Cardiac fibroblast (primary cell): Measurements from ENCODE around the gene TBC1D17.

ENCODE experiments used
- DNase-seq, 2 donors: peaks; one replicate each; pipeline versions ENCODE4 v3.0.0 to v3.0.0-alpha.2; 2010; ENCODE audit warnings: low read depth in 2 of 2
- H3K4me3 ChIP-seq, 2 donors: replicated peaks in 1 of 2; 1 replicate in 1 of 2; 2 replicates in 1 of 2; pipeline ENCODE4 v1.5.1; 2011; ENCODE audit warnings: low read depth in 2 of 2, low read length in 2 of 2, mild to moderate bottlenecking in 2 of 2, moderate library complexity in 1 of 2
- TF ChIP-seq, protein P1 (sequence below): IDR thresholded peaks from one replicate; pipeline ENCODE4 v1.5.1; 2011; ENCODE audit warnings: low read depth, mild to moderate bottlenecking, low read length, inconsistent platforms

The TBC1D17 gene

DNA sequence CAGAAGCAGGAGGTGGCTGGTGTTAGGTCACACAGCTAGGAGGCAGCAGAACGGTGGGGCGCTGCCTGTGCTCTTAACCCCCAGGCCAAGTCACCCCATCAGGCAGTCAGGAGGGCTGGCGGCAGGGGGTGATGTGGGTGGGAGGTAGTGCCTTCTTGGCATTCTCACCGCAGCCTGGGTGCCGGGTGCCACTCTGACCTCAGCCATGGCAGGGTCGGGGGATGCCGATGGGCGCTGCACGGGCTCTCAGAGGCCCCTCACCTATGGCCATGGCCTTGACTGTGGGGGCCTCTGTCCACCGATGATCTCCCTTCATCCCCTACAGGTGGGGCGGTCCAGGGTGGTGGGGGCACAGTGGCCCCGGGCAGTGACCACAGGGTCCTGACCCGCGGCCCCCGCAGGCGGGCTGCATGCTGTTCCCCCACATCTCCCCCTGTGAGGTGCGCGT lies 20.9 kb upstream of the TBC1D17 start:
- no peak for DNase-seq
- TF ChIP-seq, protein P1, sequence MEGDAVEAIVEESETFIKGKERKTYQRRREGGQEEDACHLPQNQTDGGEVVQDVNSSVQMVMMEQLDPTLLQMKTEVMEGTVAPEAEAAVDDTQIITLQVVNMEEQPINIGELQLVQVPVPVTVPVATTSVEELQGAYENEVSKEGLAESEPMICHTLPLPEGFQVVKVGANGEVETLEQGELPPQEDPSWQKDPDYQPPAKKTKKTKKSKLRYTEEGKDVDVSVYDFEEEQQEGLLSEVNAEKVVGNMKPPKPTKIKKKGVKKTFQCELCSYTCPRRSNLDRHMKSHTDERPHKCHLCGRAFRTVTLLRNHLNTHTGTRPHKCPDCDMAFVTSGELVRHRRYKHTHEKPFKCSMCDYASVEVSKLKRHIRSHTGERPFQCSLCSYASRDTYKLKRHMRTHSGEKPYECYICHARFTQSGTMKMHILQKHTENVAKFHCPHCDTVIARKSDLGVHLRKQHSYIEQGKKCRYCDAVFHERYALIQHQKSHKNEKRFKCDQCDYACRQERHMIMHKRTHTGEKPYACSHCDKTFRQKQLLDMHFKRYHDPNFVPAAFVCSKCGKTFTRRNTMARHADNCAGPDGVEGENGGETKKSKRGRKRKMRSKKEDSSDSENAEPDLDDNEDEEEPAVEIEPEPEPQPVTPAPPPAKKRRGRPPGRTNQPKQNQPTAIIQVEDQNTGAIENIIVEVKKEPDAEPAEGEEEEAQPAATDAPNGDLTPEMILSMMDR, result no peak

DNA sequence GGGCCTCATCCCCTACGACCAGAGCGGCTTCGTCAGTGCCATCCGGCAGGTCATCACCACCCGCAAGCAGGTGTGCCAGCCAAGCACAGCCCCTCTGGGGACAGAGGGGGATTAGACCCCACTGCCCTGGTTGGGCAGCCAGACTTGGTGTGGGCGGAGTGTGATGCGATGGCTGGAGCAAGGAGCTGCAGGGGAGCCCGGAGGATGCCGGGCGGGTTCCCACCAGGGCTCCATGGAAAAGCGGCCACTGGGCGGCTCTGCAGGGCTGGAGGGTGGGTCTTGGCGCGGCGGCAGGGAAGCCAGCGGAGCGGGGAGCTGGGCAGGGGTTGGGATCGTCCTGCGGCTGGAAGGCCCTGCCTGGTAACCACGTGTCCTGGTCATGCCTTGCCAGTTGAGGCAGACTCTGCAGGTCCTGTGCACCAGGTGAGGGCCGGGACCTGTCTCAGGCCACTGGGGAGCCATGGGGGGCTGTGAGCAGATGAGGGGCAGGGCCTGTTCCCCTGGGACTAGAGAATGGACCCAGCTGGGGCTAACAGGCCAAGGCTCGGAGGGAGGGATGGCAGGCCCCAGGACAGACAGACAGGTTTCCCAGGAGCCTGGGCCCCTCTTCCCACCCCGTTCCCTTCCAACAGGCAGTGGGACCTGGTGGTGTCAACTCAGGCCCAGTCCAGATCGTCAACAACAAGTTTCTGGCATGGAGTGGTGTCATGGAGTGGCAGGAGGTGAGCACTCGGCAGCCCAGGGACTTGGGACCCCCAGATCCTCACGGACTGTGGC lies 20.3 kb upstream of the TBC1D17 start:
- DNase-seq, result no peak
- TF ChIP-seq, protein P1, result no peak
- H3K4me3 ChIP-seq, result no peak overlapping the region

More for the DNA sequence above, 20.9 kb upstream of the TBC1D17 start:
- no peak overlapping the region for H3K4me3 ChIP-seq

DNA sequence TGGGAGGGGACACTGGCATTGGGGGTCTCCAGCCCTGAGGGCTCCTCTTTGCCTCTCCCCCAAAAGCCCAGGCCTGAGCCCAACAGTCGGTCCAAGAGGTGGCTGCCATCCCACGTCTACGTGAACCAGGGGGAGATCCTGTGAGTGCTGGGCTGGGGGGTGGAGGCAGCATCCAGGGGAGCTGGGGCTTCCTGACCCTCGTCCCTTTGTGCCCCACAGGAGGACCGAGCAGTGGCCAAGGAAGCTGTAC lies 19.7 kb upstream of the TBC1D17 start:
- H3K4me3 ChIP-seq, result no peak overlapping the region
- no peak for DNase-seq
- TF ChIP-seq, protein P1, result no peak

DNA sequence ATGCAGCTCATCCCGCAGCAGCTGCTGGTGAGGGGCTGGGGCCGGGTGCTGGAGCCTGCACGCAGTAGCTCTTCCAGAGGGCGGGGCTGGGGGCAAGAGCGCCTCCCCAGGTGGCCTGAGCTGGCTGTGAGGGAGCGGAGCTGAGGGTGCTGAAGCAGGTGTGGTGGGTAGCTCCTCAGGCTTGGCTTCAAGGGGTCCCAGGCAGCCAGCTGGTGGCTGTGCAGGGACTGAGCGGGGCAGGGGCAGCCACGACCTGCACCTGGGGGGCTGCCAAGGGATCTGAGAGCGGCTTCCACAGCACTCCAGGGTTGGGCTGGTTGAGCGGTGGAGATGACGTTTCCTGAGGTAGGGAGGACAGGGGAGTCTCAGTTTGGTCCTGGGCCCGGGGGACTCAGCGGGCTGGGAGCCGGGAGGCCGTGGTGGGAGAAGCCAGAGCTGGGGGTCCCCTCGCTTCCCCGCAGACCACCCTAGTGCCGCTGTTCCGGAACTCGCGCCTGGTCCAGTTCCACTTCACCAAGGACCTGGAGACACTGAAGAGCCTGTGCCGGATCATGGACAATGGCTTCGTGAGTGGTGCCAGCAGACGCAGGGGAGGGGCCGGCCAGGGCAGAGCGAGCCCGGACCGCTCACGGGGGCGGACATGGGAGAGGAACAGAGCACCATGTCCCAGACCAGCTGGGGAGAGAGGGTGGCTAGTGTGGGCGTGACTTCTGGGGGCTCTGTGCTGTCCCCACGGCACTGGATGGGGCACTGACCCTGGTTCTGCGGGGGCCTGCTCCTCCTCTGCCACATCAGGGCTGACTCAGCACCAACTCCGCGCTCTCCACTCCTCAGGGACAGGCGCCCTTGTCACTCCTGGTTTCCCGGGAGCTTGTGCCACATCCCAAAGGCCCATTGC lies 19.2 kb upstream of the TBC1D17 start:
- no peak for DNase-seq
- TF ChIP-seq, protein P1, result no peak
- H3K4me3 ChIP-seq, result no peak overlapping the region

DNA sequence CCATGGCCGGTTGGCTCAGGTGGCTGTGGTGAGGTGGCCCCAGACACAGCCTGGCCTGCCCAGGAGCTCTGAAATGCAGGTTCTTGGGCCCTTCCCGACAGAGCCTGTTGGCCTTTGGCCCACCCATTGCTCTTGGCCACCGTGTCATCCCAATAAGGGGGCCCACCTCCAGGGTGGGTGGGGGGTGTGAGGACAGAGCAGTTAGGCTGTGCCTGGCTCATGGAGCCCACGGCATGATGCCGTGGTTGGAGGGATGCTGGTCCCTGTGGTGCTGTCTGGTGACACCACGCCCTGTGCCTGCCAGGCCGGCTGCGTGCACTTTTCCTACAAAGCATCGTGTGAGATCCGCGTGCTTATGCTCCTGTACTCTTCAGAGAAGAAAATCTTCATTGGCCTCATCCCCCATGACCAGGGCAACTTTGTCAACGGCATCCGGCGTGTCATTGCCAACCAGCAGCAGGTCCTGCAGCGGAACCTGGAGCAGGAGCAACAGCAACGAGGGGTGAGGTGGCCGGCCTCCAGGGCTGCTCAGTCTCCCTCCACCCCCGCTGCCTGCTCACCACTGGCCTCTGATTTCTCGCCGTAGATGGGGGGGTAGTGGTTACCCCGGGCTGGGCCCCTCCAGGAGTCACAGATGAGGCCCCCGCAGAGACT lies 17.7 kb upstream of the TBC1D17 start:
- TF ChIP-seq, protein P1, result no peak
- H3K4me3 ChIP-seq, result no peak overlapping the region
- no peak for DNase-seq

DNA sequence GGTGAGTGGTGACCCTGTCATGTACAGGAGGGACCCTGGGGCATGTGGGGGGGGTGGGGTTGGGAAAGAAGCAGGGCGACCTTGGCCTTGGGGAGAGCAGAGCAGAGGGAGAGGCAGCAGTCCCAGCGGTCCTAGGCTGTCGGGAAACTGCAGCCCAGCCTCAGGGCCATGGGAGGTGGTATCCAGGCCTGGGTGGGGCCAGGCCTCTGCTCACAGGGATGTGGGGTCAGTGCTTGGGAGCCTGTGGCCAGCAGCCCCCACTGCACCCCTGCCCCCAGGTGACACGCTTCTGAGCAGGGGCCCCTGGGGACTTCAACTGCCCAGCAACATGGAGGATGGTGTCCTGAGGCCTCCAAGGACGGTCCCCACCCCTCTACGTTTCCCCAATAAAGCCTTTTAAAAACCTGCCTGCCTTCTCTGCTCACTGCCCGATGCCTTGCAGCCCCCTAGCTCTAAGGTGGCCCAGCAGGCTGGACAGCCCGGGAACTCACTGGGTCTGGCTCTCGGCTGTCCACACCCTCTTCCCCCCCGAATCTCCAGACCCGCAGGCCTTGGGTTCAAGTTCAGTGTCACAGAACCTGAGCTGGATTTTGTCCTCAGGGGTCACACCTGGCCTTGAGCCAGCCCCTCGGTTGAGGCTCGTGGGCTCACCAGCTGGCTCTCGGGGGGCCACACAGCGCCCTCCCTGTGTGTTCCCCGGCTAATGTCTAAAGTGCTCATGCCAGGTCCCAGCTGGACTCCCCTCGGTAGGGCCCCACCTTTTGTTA lies 17.0 kb upstream of the TBC1D17 start:
- H3K4me3 ChIP-seq, result no peak overlapping the region
- no peak for DNase-seq
- TF ChIP-seq, protein P1, result no peak
